ENCODE results near the gene SLC6A12.

SLC6A12 gene

GRCh38 chr12:167959-168600 lies 45.9 kb downstream of the SLC6A12 start:
- TF ChIP-seq ZNF10 (tag by site-specific recombination; IDR thresholded peaks at IDR 0.05) (no peak), ZFP37 (tag by site-specific recombination; IDR thresholded peaks at IDR 0.05) (no peak), ZNF423 (tag by site-specific recombination; IDR thresholded peaks at IDR 0.05) (no peak), FEZF1 (tag by site-specific recombination; IDR thresholded peaks at IDR 0.05) (no peak), ZNF138 (tag by site-specific recombination; IDR thresholded peaks at IDR 0.05; ENCODE audit: borderline replicate concordance) (no peak), ZNF133 (tag by site-specific recombination; IDR thresholded peaks at IDR 0.05) (no peak), ZNF521 (tag by site-specific recombination; IDR thresholded peaks at IDR 0.05) (no peak), ZSCAN16 (tag by site-specific recombination; IDR thresholded peaks at IDR 0.05) (no peak), SP7 (tag by site-specific recombination; IDR thresholded peaks at IDR 0.05) (no peak), ZBTB26 (tag by site-specific recombination; optimal IDR thresholded peaks at IDR 0.05) (no peak), BCL11B (tag by site-specific recombination; IDR thresholded peaks at IDR 0.05; ENCODE audit: low read depth) (no peak), YY1 (tag by site-specific recombination; IDR thresholded peaks at IDR 0.05) (no peak), PRDM2 (tag by site-specific recombination; IDR thresholded peaks at IDR 0.05; ENCODE audit: borderline replicate concordance) (no peak), PRDM1 (tag by site-specific recombination; IDR thresholded peaks at IDR 0.05) (no peak), KLF1 (tag by site-specific recombination; IDR thresholded peaks at IDR 0.05) (no peak), ZNF366 (tag by site-specific recombination; conservative IDR thresholded peaks at IDR 0.05) (no peak), ZFHX2 (tag by site-specific recombination; conservative IDR thresholded peaks at IDR 0.05) (no peak), INSM2 (tag by site-specific recombination; IDR thresholded peaks at IDR 0.05) (no peak), ZNF426 (tag by site-specific recombination; IDR thresholded peaks at IDR 0.05) (no peak), SP3 (tag by site-specific recombination; IDR thresholded peaks at IDR 0.05) (no peak)
- ChIA-PET CTCF (interaction anchor here (0.7 kb wide), 1 partner anchor 9 kb away, joined by 4 read pairs; no protein-coding TSS in a partner anchor), POLR2A (no interaction called here)
- Histone ChIP-seq H3K9me3 (ENCODE audit: control insufficient read depth, insufficient read depth, low read depth, low read length) (no peaks in the 10 kb centered on the region), H3K36me3 (ENCODE audit: control insufficient read depth in 2 of 2, insufficient read depth in 1 of 2, low read length in 2 of 2) (no peaks in the 10 kb centered on the region), H3K4me3 (ENCODE audit: low read depth, low read length) (no peak overlapping the region), H3K4me1 (ENCODE audit: control insufficient read depth, insufficient read depth, low read length) (no peaks in the 10 kb centered on the region), H3K27ac (ENCODE audit: extremely low read depth, low read depth, low read length) (no peak overlapping the region)
